ENCODE results near the gene ZIK1. TPM values are rescaled to one million over a fixed set of nuclear protein-coding genes. Genes with fewer than 3 reads are reported as not detected.
A peak's percentile ranks its signal among the peaks of the same experiment; 100 is the strongest.

ZIK1 gene
- total and polyA plus RNA-seq, 9 of the 15 experiments (the other 6 are each of a cell fraction or from before 2014, with no cell fraction given), result 0.03 to 0.42 (median 0.15) TPM; not detected in 1

GRCh38 chr19:57599761-57600383 lies 15.9 kb downstream of the ZIK1 start, which contains the start of gene ZNF530 (continued):
- no peak for TF ChIP-seq PRDM10 (IDR thresholded peaks at IDR 0.05; ENCODE audit: partially characterized antibody)
- no peak for TF ChIP-seq ZNF133 (CRISPR knock-in tag; IDR thresholded peaks at IDR 0.05)
- no peak for TF ChIP-seq MAFF (IDR thresholded peaks at IDR 0.05; ENCODE audit: low read length)
- TF ChIP-seq RNF2 (IDR thresholded peaks at IDR 0.05), result no peak
- TF ChIP-seq CEBPB (tag; IDR thresholded peaks at IDR 0.05), result no peak
- TF ChIP-seq MAFG (tag; conservative IDR thresholded peaks at IDR 0.05), result no peak
- TF ChIP-seq, protein P1, sequence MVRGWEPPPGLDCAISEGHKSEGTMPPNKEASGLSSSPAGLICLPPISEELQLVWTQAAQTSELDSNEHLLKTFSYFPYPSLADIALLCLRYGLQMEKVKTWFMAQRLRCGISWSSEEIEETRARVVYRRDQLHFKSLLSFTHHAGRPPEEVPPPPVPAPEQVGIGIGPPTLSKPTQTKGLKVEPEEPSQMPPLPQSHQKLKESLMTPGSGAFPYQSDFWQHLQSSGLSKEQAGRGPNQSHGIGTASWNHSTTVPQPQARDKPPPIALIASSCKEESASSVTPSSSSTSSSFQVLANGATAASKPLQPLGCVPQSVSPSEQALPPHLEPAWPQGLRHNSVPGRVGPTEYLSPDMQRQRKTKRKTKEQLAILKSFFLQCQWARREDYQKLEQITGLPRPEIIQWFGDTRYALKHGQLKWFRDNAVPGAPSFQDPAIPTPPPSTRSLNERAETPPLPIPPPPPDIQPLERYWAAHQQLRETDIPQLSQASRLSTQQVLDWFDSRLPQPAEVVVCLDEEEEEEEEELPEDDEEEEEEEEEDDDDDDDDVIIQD (CRISPR knock-in tag; IDR thresholded peaks at IDR 0.05), result no peak
- no peak for TF ChIP-seq TEAD2 (tag; IDR thresholded peaks at IDR 0.05)
- TF ChIP-seq RHOXF2B (CRISPR knock-in tag; conservative IDR thresholded peaks at IDR 0.05), result no peak
- TF ChIP-seq TSC22D4 (tag; IDR thresholded peaks at IDR 0.05), result no peak
- no peak for TF ChIP-seq THRAP3 (IDR thresholded peaks at IDR 0.05; ENCODE audit: borderline replicate concordance)
- no peak for TF ChIP-seq STAT5B (CRISPR knock-in tag; IDR thresholded peaks at IDR 0.05)
- TF ChIP-seq, protein P2, sequence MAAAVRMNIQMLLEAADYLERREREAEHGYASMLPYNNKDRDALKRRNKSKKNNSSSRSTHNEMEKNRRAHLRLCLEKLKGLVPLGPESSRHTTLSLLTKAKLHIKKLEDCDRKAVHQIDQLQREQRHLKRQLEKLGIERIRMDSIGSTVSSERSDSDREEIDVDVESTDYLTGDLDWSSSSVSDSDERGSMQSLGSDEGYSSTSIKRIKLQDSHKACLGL (CRISPR knock-in tag; IDR thresholded peaks at IDR 0.05; ENCODE audit: borderline replicate concordance, poor library complexity, severe bottlenecking), result no peak
- no peak for TF ChIP-seq EHMT2 (IDR thresholded peaks at IDR 0.05)
- TF ChIP-seq ZNF184 (CRISPR knock-in tag; IDR thresholded peaks at IDR 0.05), result no peak
- no peak for TF ChIP-seq PTBP1 (IDR thresholded peaks at IDR 0.05; ENCODE audit: low read depth, low read length)
- TF ChIP-seq FOXK2 (conservative IDR thresholded peaks at IDR 0.05 in 1 of 2, IDR thresholded peaks at IDR 0.05 in 1 of 2; ENCODE audit: low read depth in 2 of 2), result 0 out of 4 replicates have a peak, but pooled peaks have one; percentile 14 to 25
- TF ChIP-seq RBM25 (IDR thresholded peaks at IDR 0.05; ENCODE audit: low read depth, low read length, severe bottlenecking), result no peak
- no peak for TF ChIP-seq HDAC6 (IDR thresholded peaks at IDR 0.05; ENCODE audit: low read depth, low read length)
- TF ChIP-seq MCM2 (IDR thresholded peaks at IDR 0.05; ENCODE audit: low read depth), result no peak
- TF ChIP-seq ARID2 (IDR thresholded peaks at IDR 0.05), result no peak
- peak; percentile 76 to 80 for TF ChIP-seq SIX5 (IDR thresholded peaks at IDR 0.05; ENCODE audit: borderline replicate concordance in 1 of 2, insufficient read depth in 1 of 2, low read depth in 1 of 2, low read length in 2 of 2)
- no peak for TF ChIP-seq FOXJ2 (tag; IDR thresholded peaks at IDR 0.05)
- TF ChIP-seq PYGO2 (tag; IDR thresholded peaks at IDR 0.05), result no peak
- no peak for TF ChIP-seq HNRNPL (IDR thresholded peaks at IDR 0.05; ENCODE audit: low read depth, low read length)
- no peak for TF ChIP-seq HEY1 (CRISPR knock-in tag; IDR thresholded peaks at IDR 0.05; ENCODE audit: borderline replicate concordance)

Measured in K562 (cell line).